Medulla oblongata (tissue), 1 donor: Measurements from ENCODE around the gene METTL24.
"Not testable (repeated sequence)": the region's sequence is repeated elsewhere in the genome, so short reads cannot be mapped to it uniquely, and the experiment has no call there.

Experiments used
- DNase-seq: peaks from one replicate; pipeline ENCODE4 v3.0.0-alpha.2; 2015; ENCODE audit errors: extremely low spot score

METTL24 gene

GRCh38 chr6:110265273-110265672 is 92.9 kb downstream of the METTL24 start:
- no peak for DNase-seq

- DNase-seq: no peak
These were observed 101.8 kb downstream of the METTL24 start for GRCh38 chr6:110256366-110256765.

- no peak for DNase-seq
These were observed 102.9 kb downstream of the METTL24 start for GRCh38 chr6:110255211-110255750.

- DNase-seq: no peak
These were observed 107.3 kb downstream of the METTL24 start for GRCh38 chr6:110250838-110251237.

- DNase-seq: no peak
These were observed 108.1 kb downstream of the METTL24 start for GRCh38 chr6:110250058-110250457.

- DNase-seq: no peak
These were observed 111.1 kb downstream of the METTL24 start for GRCh38 chr6:110246900-110247546.

- DNase-seq: no peak
These were observed 111.8 kb downstream of the METTL24 start for GRCh38 chr6:110246378-110246777.

GRCh38 chr6:110244621-110245020 is 113.5 kb downstream of the METTL24 start:
- DNase-seq: not testable (repeated sequence)

- no peak for DNase-seq
These were observed 118.4 kb downstream of the METTL24 start for GRCh38 chr6:110239526-110240274.

- DNase-seq: not testable (repeated sequence)
These were observed 122.1 kb downstream of the METTL24 start for GRCh38 chr6:110236007-110236406.

- peak; percentile 23 for DNase-seq
These were observed 124.3 kb downstream of the METTL24 start for GRCh38 chr6:110233770-110234374.

GRCh38 chr6:110232450-110232849 is 125.7 kb downstream of the METTL24 start:
- DNase-seq: no peak

GRCh38 chr6:110226261-110226660 is 131.9 kb downstream of the METTL24 start:
- no peak for DNase-seq

GRCh38 chr6:110221738-110222137 is 136.4 kb downstream of the METTL24 start:
- DNase-seq: no peak

- DNase-seq: no peak
These were observed 140.9 kb downstream of the METTL24 start for GRCh38 chr6:110217266-110217665.

GRCh38 chr6:110216140-110216539 is 142.0 kb downstream of the METTL24 start:
- DNase-seq: no peak

GRCh38 chr6:110214338-110214737 is 143.8 kb downstream of the METTL24 start:
- DNase-seq: no peak

GRCh38 chr6:110211753-110212152 is 146.4 kb downstream of the METTL24 start:
- no peak for DNase-seq

- DNase-seq: no peak
These were observed 150.5 kb downstream of the METTL24 start for GRCh38 chr6:110207652-110208051.

- no peak for DNase-seq
These were observed 156.8 kb downstream of the METTL24 start for GRCh38 chr6:110201151-110201884.

GRCh38 chr6:110198561-110198960 is 159.6 kb downstream of the METTL24 start:
- DNase-seq: no peak

GRCh38 chr6:110196874-110197273 is 161.3 kb downstream of the METTL24 start:
- no peak for DNase-seq
